Measurements from ENCODE around the gene FBXL7. TPM values are rescaled to one million over a fixed set of nuclear protein-coding genes. Genes with fewer than 3 reads are reported as not detected.

The FBXL7 gene
- total RNA-seq, 4 donors from 2014 or later, result 14.2 to 32.1 (median 24.9) TPM

DNA sequence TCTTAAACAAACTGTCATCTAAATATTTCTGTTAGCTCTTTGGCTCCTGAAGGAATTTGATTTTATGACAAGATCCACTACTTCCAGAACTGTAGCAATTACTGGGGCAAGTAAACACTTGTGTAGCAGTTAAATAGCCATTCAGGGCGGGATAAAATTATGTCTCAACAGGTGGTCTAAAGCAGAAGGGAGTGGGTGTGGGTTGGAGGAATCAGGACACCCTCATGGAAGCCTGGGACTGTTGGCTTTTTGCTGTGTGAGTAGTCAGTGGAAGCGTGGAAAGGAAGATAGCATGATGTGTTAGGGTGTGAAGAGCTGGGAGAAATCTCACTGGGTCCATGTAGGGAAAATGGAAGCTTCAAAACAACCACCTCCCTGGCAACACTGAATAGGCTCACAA lies 127.1 kb downstream of the FBXL7 start:
- H3K27ac ChIP-seq, result no peak overlapping the region
- H3K4me3 ChIP-seq, result no peak overlapping the region
- no peaks in the 10 kb centered on the region for H3K9me3 ChIP-seq
- no peak for ATAC-seq
- no peaks in the 10 kb centered on the region for H3K36me3 ChIP-seq
- no peaks in the 10 kb centered on the region for H3K27me3 ChIP-seq
- peaks cover 0 to 9% (median 4%) of the 10 kb centered on the region in 3 donors for H3K4me1 ChIP-seq
- TF ChIP-seq POLR2AphosphoS5 (IDR thresholded peaks at IDR 0.05) (no peak), POLR2A (IDR thresholded peaks at IDR 0.05) (no peak), EP300 (IDR thresholded peaks at IDR 0.05) (no peak)
- TF ChIP-seq, protein P1, sequence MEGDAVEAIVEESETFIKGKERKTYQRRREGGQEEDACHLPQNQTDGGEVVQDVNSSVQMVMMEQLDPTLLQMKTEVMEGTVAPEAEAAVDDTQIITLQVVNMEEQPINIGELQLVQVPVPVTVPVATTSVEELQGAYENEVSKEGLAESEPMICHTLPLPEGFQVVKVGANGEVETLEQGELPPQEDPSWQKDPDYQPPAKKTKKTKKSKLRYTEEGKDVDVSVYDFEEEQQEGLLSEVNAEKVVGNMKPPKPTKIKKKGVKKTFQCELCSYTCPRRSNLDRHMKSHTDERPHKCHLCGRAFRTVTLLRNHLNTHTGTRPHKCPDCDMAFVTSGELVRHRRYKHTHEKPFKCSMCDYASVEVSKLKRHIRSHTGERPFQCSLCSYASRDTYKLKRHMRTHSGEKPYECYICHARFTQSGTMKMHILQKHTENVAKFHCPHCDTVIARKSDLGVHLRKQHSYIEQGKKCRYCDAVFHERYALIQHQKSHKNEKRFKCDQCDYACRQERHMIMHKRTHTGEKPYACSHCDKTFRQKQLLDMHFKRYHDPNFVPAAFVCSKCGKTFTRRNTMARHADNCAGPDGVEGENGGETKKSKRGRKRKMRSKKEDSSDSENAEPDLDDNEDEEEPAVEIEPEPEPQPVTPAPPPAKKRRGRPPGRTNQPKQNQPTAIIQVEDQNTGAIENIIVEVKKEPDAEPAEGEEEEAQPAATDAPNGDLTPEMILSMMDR (IDR thresholded peaks at IDR 0.05), result no peak
- WGBS, 2 donors (ENCODE audit: low coverage in 1 of 2), result 84 to 100% methylated on average over 1 to 2 of the region's 2 CpGs

DNA sequence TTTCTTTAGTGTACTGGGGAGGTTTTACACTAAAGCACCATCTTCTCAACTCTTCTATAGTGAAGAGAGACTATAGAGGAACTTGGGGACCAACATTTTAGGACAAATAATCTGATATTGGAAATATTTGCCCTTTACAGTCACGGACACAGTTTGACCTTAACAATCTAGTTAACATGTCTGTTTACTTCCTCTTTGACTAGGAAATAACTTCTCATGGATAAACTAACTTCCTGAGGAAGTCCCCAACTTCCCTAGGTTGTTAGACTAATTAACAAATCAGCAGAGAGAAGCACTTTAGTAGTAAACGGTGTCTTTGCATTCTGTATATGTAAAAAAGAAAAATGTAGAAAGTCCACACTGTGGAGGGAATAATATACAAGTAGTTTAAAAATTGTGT lies 127.7 kb downstream of the FBXL7 start:
- no peak overlapping the region for H3K27ac ChIP-seq
- WGBS, 2 donors (ENCODE audit: low coverage in 1 of 2), result 67 to 80% methylated on average over 2 of the region's 2 CpGs

DNA sequence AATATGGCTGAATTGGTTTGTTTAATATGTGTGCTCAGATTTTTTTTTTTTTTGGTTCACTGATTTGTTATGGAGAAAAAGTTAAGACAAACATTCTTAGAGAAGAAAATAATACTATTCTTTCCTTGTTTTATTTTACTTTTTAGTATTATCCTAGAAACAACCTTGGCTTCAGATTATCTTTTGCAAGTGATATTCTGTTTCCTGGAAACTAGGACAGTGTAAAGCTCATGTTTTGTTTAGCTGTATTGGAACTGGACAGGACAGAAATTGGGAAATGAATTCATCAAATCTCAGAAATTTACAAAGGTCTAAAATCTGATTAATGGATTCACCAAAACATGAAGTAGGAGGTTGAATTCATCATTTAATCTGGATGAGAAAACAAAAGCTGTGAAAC lies 130.5 kb downstream of the FBXL7 start:
- Histone ChIP-seq H3K9me3 (no peaks in the 10 kb centered on the region), H3K27me3 (no peaks in the 10 kb centered on the region), H3K27ac (no peak overlapping the region), H3K36me3 (no peaks in the 10 kb centered on the region), H3K4me3 (no peak overlapping the region), H3K4me1 (peaks cover 0 to 20% (median 4%) of the 10 kb centered on the region in 3 donors)
- TF ChIP-seq POLR2AphosphoS5 (IDR thresholded peaks at IDR 0.05), result no peak
- TF ChIP-seq, protein P1 (IDR thresholded peaks at IDR 0.05), result no peak
- TF ChIP-seq EP300 (IDR thresholded peaks at IDR 0.05), result no peak
- TF ChIP-seq POLR2A (IDR thresholded peaks at IDR 0.05), result no peak
- no peak for ATAC-seq

More for the DNA sequence above, 127.7 kb downstream of the FBXL7 start:
- no peak overlapping the region for H3K4me3 ChIP-seq
- ATAC-seq, result no peak
- peaks cover 0 to 9% (median 4%) of the 10 kb centered on the region in 3 donors for H3K4me1 ChIP-seq
- TF ChIP-seq, protein P1 (IDR thresholded peaks at IDR 0.05), result no peak
- TF ChIP-seq POLR2A (IDR thresholded peaks at IDR 0.05) (no peak), EP300 (IDR thresholded peaks at IDR 0.05) (no peak), POLR2AphosphoS5 (IDR thresholded peaks at IDR 0.05) (no peak)
- no peaks in the 10 kb centered on the region for H3K36me3 ChIP-seq
- H3K9me3 ChIP-seq, result no peaks in the 10 kb centered on the region
- H3K27me3 ChIP-seq, result no peaks in the 10 kb centered on the region

DNA sequence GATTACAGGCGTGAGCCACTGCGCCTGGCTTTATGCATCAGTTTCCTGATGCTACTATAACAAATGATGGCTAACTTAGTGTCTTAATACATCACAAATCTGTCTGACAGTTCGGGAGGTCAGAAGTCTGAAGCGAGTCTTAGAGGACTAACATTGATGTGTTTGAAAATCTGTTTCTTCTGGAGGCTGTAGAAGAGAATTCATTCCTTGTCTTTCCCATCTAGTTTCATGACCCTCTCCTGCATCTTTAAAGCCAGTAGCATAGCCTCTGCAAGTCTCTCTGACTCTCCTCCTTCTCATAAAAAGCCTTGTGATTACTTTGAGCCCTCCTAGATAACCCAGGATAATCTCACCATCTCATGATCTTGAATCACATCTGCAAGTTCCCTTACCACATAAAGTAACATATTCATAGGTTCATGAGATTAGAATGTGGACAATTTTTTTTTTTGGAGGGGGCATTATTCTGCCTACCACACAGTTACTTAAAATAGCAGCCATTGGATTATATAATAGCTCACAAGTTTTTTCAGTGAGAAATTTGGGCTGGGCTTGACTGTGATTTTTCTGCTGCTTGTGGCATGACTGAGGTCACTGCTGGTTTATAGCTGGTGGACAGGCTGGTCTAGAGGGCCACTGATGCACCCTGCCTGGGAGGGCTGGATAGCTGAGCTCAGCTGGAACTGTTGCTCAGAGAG lies 134.8 kb downstream of the FBXL7 start:
- ATAC-seq, result no peak
- H3K36me3 ChIP-seq, result no peaks in the 10 kb centered on the region
- H3K4me1 ChIP-seq, result peaks cover 0 to 24% (median 0%) of the 10 kb centered on the region in 3 donors
- no peaks in the 10 kb centered on the region for H3K9me3 ChIP-seq
- H3K4me3 ChIP-seq, result no peak overlapping the region
- WGBS, 2 donors (ENCODE audit: low coverage in 1 of 2), result 86 to 100% methylated on average over 2 of the region's 4 CpGs
- TF ChIP-seq, protein P1 (IDR thresholded peaks at IDR 0.05), result no peak
- no peak for TF ChIP-seq POLR2A (IDR thresholded peaks at IDR 0.05)
- TF ChIP-seq POLR2AphosphoS5 (IDR thresholded peaks at IDR 0.05), result no peak
- TF ChIP-seq EP300 (IDR thresholded peaks at IDR 0.05), result no peak
- H3K27me3 ChIP-seq, result no peaks in the 10 kb centered on the region
- no peak overlapping the region for H3K27ac ChIP-seq

DNA sequence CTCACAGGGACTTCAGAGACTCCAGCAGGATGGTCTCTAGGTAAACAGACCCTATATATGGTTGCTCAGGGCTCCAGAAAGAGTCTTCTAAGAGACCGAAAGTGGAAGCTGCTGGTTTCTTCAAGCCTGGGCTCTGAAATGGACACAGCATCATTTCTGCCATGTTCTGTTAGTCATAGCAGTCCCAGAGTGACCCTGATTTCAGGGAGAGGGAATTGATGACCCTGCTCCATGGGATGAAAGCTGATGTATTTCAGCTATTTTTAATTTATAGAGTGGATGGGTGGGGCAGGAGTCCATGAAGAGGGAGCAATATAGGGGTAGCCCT lies 135.3 kb downstream of the FBXL7 start:
- ATAC-seq, result no peak
- H3K4me1 ChIP-seq, result peaks cover 0 to 19% (median 0%) of the 10 kb centered on the region in 3 donors
- TF ChIP-seq POLR2A (IDR thresholded peaks at IDR 0.05), result no peak
- no peak for TF ChIP-seq EP300 (IDR thresholded peaks at IDR 0.05)
- TF ChIP-seq POLR2AphosphoS5 (IDR thresholded peaks at IDR 0.05), result no peak
- TF ChIP-seq, protein P1 (IDR thresholded peaks at IDR 0.05), result no peak
- no peak overlapping the region for H3K27ac ChIP-seq
- 50% methylated on average over 1 of the region's 1 CpG; no CpG with 5 or more reads in 1 of the 2 donors for WGBS, 2 donors (ENCODE audit: low coverage in 1 of 2)
- no peaks in the 10 kb centered on the region for H3K36me3 ChIP-seq
- no peaks in the 10 kb centered on the region for H3K27me3 ChIP-seq
- H3K4me3 ChIP-seq, result no peak overlapping the region
- no peaks in the 10 kb centered on the region for H3K9me3 ChIP-seq
